Neural cell (in vitro differentiated cells): ENCODE results near the gene CLEC16A. TPM values are rescaled to one million over a fixed set of nuclear protein-coding genes. Genes with fewer than 3 reads are reported as not detected.

ENCODE experiments used
- H2AFZ ChIP-seq: fragments of 200-600, 300-800 bp; sonication (generic), shearing (Covaris generic); 2 replicates; pipeline ENCODE4 v1.6.0; 2014; ENCODE audit warnings: low read depth, mild to moderate bottlenecking, antibody characterized with exemption, low read length, moderate library complexity
- H3F3A ChIP-seq: fragments of 200-600 bp; shearing (Covaris generic); 2 replicates; pipeline ENCODE4 v1.6.1; 2016; ENCODE audit warnings: mild to moderate bottlenecking, moderate library complexity, mixed read lengths, antibody characterized with exemption, low read length; ENCODE audit not compliant: insufficient read depth, poor library complexity, severe bottlenecking
- H3K27ac ChIP-seq: fragments of 200-600, 300-800 bp; sonication (generic), shearing (Covaris generic); 2 replicates; pipeline ENCODE4 v1.5.1; 2014; ENCODE audit warnings: mild to moderate bottlenecking, low read length, moderate library complexity
- H3K27me3 ChIP-seq: fragments of 300-800, 200-600 bp; sonication (generic), shearing (Covaris generic); 2 replicates; pipeline ENCODE4 v1.6.0; 2014; ENCODE audit warnings: mild to moderate bottlenecking, low read depth, low read length, moderate library complexity; ENCODE audit not compliant: insufficient read depth
- H3K36me3 ChIP-seq: fragments of 300-800, 200-600 bp; sonication (generic), shearing (Covaris generic); 2 replicates; pipeline ENCODE4 v1.5.1; 2014; ENCODE audit warnings: mild to moderate bottlenecking, antibody characterized with exemption, low read length, moderate library complexity; ENCODE audit not compliant: insufficient read depth
- H3K4me2 ChIP-seq: fragments of 300-800, 200-600 bp; sonication (generic), shearing (Covaris generic); 2 replicates; pipeline ENCODE4 v1.6.0; 2014; ENCODE audit warnings: mild to moderate bottlenecking, low read length
- H3K4me3 ChIP-seq: fragments of 300-800, 200-600 bp; sonication (generic), shearing (Covaris generic); 2 replicates; pipeline ENCODE4 v1.5.1; 2014; ENCODE audit warnings: mild to moderate bottlenecking, low read length, moderate library complexity
- H3K79me2 ChIP-seq: fragments of 200-600 bp; shearing (Covaris generic); replicated peaks from 2 replicates; pipeline ENCODE4 v1.6.0; 2014; ENCODE audit warnings: mild to moderate bottlenecking, low read length, moderate library complexity; ENCODE audit not compliant: insufficient read depth
- H3K9ac ChIP-seq: fragments of 300-800, 200-600 bp; sonication (generic), shearing (Covaris generic); 2 replicates; pipeline ENCODE4 v1.6.1; 2016; ENCODE audit warnings: mild to moderate bottlenecking, low read length, mixed read lengths
- H3K9me2 ChIP-seq: fragments of 200-600 bp; shearing (Covaris generic); 2 replicates; pipeline ENCODE4 v1.6.1; 2016; ENCODE audit warnings: mild to moderate bottlenecking, low read length, mixed read lengths; ENCODE audit not compliant: insufficient read depth
- H3K9me3 ChIP-seq: fragments of 200-600, 300-800 bp; sonication (generic), shearing (Covaris generic); 2 replicates; pipeline ENCODE4 v1.6.1; 2016; ENCODE audit warnings: mild to moderate bottlenecking, mixed run types, low read length, moderate library complexity, mixed read lengths
- H4K20me1 ChIP-seq: fragments of 200-600 bp; shearing (Covaris generic); 2 replicates; pipeline ENCODE4 v1.6.1; 2016; ENCODE audit warnings: mild to moderate bottlenecking, mixed run types; ENCODE audit not compliant: insufficient read depth
- CTCF ChIP-seq: fragments of 450-650 bp; IDR thresholded peaks from 2 replicates; pipeline ENCODE4 v1.5.1; 2014; ENCODE audit warnings: antibody characterized with exemption, mild to moderate bottlenecking, moderate library complexity; ENCODE audit not compliant: poor library complexity, severe bottlenecking
- EP300 ChIP-seq: fragments of 450-650 bp; conservative IDR thresholded peaks from 2 replicates; pipeline ENCODE4 v1.6.1; 2014; ENCODE audit warnings: antibody characterized with exemption, mild to moderate bottlenecking, moderate library complexity; ENCODE audit not compliant: poor library complexity, severe bottlenecking
- EZH2 ChIP-seq: fragments of 200-600, 300-800 bp; shearing (Covaris generic), sonication (generic); IDR thresholded peaks from 2 replicates; pipeline ENCODE4 v1.6.1; 2014; ENCODE audit warnings: antibody characterized with exemption, low read length, borderline replicate concordance, mild to moderate bottlenecking; ENCODE audit not compliant: insufficient read depth, poor library complexity, severe bottlenecking
- MXI1 ChIP-seq: fragments of 450-650 bp; conservative IDR thresholded peaks from 2 replicates; pipeline ENCODE4 v1.6.1; 2014; ENCODE audit warnings: antibody characterized with exemption, mild to moderate bottlenecking; ENCODE audit not compliant: poor library complexity, severe bottlenecking
- POLR2AphosphoS5 ChIP-seq: IDR thresholded peaks from 2 replicates; pipeline ENCODE4 v1.6.1; 2012
- RAD21 ChIP-seq: fragments of 450-650 bp; conservative IDR thresholded peaks from 2 replicates; pipeline ENCODE4 v1.6.1; 2014; ENCODE audit warnings: antibody characterized with exemption, mild to moderate bottlenecking, moderate library complexity
- REST ChIP-seq: IDR thresholded peaks from 2 replicates; pipeline ENCODE4 v1.6.1; 2012; ENCODE audit warnings: borderline replicate concordance
- SMC3 ChIP-seq: fragments of 450-650 bp; conservative IDR thresholded peaks from 2 replicates; pipeline ENCODE4 v1.6.1; 2014; ENCODE audit warnings: antibody characterized with exemption, mild to moderate bottlenecking, moderate library complexity; ENCODE audit not compliant: poor library complexity
- TAF1 ChIP-seq: IDR thresholded peaks from 2 replicates; pipeline ENCODE4 v1.6.1; 2012; ENCODE audit warnings: low read depth
- polyA plus RNA-seq: library from polyadenylated mRNA; depleted of rRNA; stranded (reverse); fragments of >200 nt; gene quantifications from 2 replicates; pipeline ENCODE4 v1.2.3, GENCODE V29; 2014

CLEC16A gene
- polyA plus RNA-seq, 1 donor from 2014 or later = 11.1 TPM

- H3K36me3 ChIP-seq = no peaks in the 10 kb centered on the region
- H3K4me2 ChIP-seq = no peak overlapping the region
- H4K20me1 ChIP-seq = no peaks in the 10 kb centered on the region
- H3K79me2 ChIP-seq = no peaks in the 10 kb centered on the region
- H3F3A ChIP-seq = no peaks in the 10 kb centered on the region
- no peaks in the 10 kb centered on the region for H3K9me2 ChIP-seq
- H3K27ac ChIP-seq = no peak overlapping the region
- H3K4me3 ChIP-seq = no peak overlapping the region
- H3K27me3 ChIP-seq = no peaks in the 10 kb centered on the region
- TF ChIP-seq POLR2AphosphoS5 = no peak
- TF ChIP-seq EZH2 = no peak
- TF ChIP-seq TAF1 = no peak
- no peak for TF ChIP-seq EP300
- no peak for TF ChIP-seq MXI1
- no peak for TF ChIP-seq REST
- peak; percentile 81 for TF ChIP-seq CTCF
- TF ChIP-seq SMC3 = peak; percentile 67
- TF ChIP-seq RAD21 = peak; percentile 70
- H2AFZ ChIP-seq = no peak overlapping the region
- H3K9ac ChIP-seq = no peak overlapping the region
- no peaks in the 10 kb centered on the region for H3K9me3 ChIP-seq
These were observed 25.9 kb upstream of the CLEC16A start for GRCh38 chr16:10918294-10919002.

GRCh38 chr16:10919003-10919351 lies 25.4 kb upstream of the CLEC16A start:
- H3K79me2 ChIP-seq = no peaks in the 10 kb centered on the region
- no peak overlapping the region for H2AFZ ChIP-seq
- no peaks in the 10 kb centered on the region for H3F3A ChIP-seq
- no peaks in the 10 kb centered on the region for H4K20me1 ChIP-seq
- no peaks in the 10 kb centered on the region for H3K9me3 ChIP-seq
- H3K9me2 ChIP-seq = no peaks in the 10 kb centered on the region
- H3K27ac ChIP-seq = no peak overlapping the region
- H3K4me2 ChIP-seq = no peak overlapping the region
- no peak for TF ChIP-seq REST
- TF ChIP-seq POLR2AphosphoS5 = no peak
- no peak for TF ChIP-seq MXI1
- no peak for TF ChIP-seq SMC3
- no peak for TF ChIP-seq TAF1
- TF ChIP-seq EZH2 = no peak
- no peak for TF ChIP-seq RAD21
- no peak for TF ChIP-seq CTCF
- no peak for TF ChIP-seq EP300
- H3K27me3 ChIP-seq = no peaks in the 10 kb centered on the region
- no peak overlapping the region for H3K4me3 ChIP-seq
- H3K9ac ChIP-seq = no peak overlapping the region
- H3K36me3 ChIP-seq = no peaks in the 10 kb centered on the region
